Stimulated activated CD4-positive, alpha-beta T cell treated with anti-CD3 and anti-CD28 coated beads, Interleukin-1b, Interleukin-23, amount 100 ng/mL, for 24 hours (primary cell): ENCODE data around the gene PPP2R5B.

ENCODE experiments used
- DNase-seq, 4 experiments: peaks; one replicate each; pipeline ENCODE4 v3.0.0-alpha.2; 2020; ENCODE audit warnings: low read depth in 4 of 4, low spot score in 1 of 4

Gene PPP2R5B

GRCh38 chr11:64906314-64906635 is 18.2 kb upstream of the PPP2R5B start:
- DNase-seq = no peak

- DNase-seq = no peak
These were observed 15.7 kb upstream of the PPP2R5B start for GRCh38 chr11:64908766-64909165.

- no peak for DNase-seq
These were observed 14.7 kb upstream of the PPP2R5B start for GRCh38 chr11:64909653-64910343.

- no peak for DNase-seq
These were observed 13.9 kb upstream of the PPP2R5B start for GRCh38 chr11:64910451-64911093.

- no peak for DNase-seq
These were observed 13.3 kb upstream of the PPP2R5B start for GRCh38 chr11:64911142-64911541.

GRCh38 chr11:64911689-64912088 is 12.8 kb upstream of the PPP2R5B start:
- DNase-seq = no peak

- DNase-seq = no peak
These were observed 11.2 kb upstream of the PPP2R5B start for GRCh38 chr11:64913171-64913727.

GRCh38 chr11:64914123-64914522 is 10.4 kb upstream of the PPP2R5B start:
- no peak for DNase-seq

- no peak for DNase-seq
These were observed 9.1 kb upstream of the PPP2R5B start for GRCh38 chr11:64915376-64915887.

- DNase-seq = no peak
These were observed 8.3 kb upstream of the PPP2R5B start for GRCh38 chr11:64916040-64916774.

- DNase-seq = peak; percentile 97 to 99 (median 98)
These were observed 7.5 kb upstream of the PPP2R5B start, which contains the start of gene ATG2A for GRCh38 chr11:64916775-64917662. ATG2A (minus strand) TSS chr11:64917209; CDS start chr11:64917135, 74 bp downstream.

- no peak for DNase-seq
These were observed 6.9 kb upstream of the PPP2R5B start for GRCh38 chr11:64917663-64917995.

GRCh38 chr11:64918017-64918416 is 6.5 kb upstream of the PPP2R5B start:
- no peak for DNase-seq

- DNase-seq = no peak
These were observed 4.9 kb upstream of the PPP2R5B start for GRCh38 chr11:64919627-64920026.

GRCh38 chr11:64920124-64920523 is 4.4 kb upstream of the PPP2R5B start:
- DNase-seq = no peak

GRCh38 chr11:64921384-64921783 is 3.1 kb upstream of the PPP2R5B start:
- DNase-seq = no peak

GRCh38 chr11:64923151-64923661 is 1.3 kb upstream of the PPP2R5B start:
- DNase-seq = no peak

- no peak for DNase-seq
These were observed 408 bp downstream of the PPP2R5B start for GRCh38 chr11:64924910-64925284.

GRCh38 chr11:64925536-64926436 is 1.3 kb downstream of the PPP2R5B start:
- DNase-seq = no peak

GRCh38 chr11:64926689-64927088 is 2.2 kb downstream of the PPP2R5B start:
- no peak for DNase-seq
